HCT116 (cell line): ENCODE measurements around the gene GSTM4. TPM values are rescaled to one million over a fixed set of nuclear protein-coding genes. Genes with fewer than 3 reads are reported as not detected.

Experiments used
- ATAC-seq: fragments of 200-7000 bp; cut with Tn5 transposase; 2 replicates; pipeline ENCODE4 v1.9.1; 2020; ENCODE audit warnings: mild to moderate bottlenecking, moderate library complexity
- BruUV-seq: library from RNA; stranded (reverse); fragments of 400-500 nt; replicated peaks from 2 replicates; lab custom pipeline; 2021; lab: Mats Ljungman, UMichigan
- CTCF ChIA-PET: fragments of 300-600 bp; sonication (Branson Sonifier 250); formaldehyde crosslinking; loops from one replicate; lab custom pipeline; 2021; ENCODE audit warnings: antibody characterized with exemption; lab: Charles Lee
- POLR2A ChIA-PET: fragments of 300-600, 350-600 bp; sonication (Branson Sonifier 250); formaldehyde crosslinking; loops from one replicate; lab custom pipeline; 2021; ENCODE audit warnings: antibody characterized with exemption; lab: Charles Lee
- RAD21 ChIA-PET, 2 experiments: fragments of 300-600 bp; sonication (Branson Sonifier 250); formaldehyde crosslinking; loops; one replicate each; lab custom pipeline; 2023; ENCODE audit warnings: low total read pairs in 2 of 2; ENCODE audit not compliant: uncharacterized antibody in 2 of 2, unreplicated experiment in 2 of 2, low non-redundant PET in 1 of 2; lab: Charles Lee
- DNase-seq: peaks from one replicate; pipeline ENCODE4 v3.0.0-alpha.2; 2010; ENCODE audit warnings: low read depth, low spot score
- H2AFZ ChIP-seq: fragments of 200-600 bp; shearing (Covaris generic), sonication (generic); 2 replicates; pipeline ENCODE4 v1.6.1; 2017; ENCODE audit warnings: low read depth, mixed run types, mixed read lengths, antibody characterized with exemption, low read length; ENCODE audit not compliant: poor library complexity, severe bottlenecking
- H3K27ac ChIP-seq: 2 replicates; pipeline ENCODE4 v1.5.1; 2012; ENCODE audit warnings: low read depth, low read length
- H3K27me3 ChIP-seq: fragments of 200-600 bp; sonication (generic); 2 replicates; pipeline ENCODE4 v1.6.1; 2016; ENCODE audit warnings: mixed run types, low read length, mixed read lengths; ENCODE audit not compliant: insufficient read depth
- H3K36me3 ChIP-seq, 2 experiments: fragments of 200-500 bp in 1 of 2; fragments of 200-600 bp in 1 of 2; sonication (Bioruptor generic) in 1 of 2; sonication (generic) in 1 of 2; 2 replicates each; pipeline versions ENCODE4 v1.5.1 to v1.6.1; 2014 to 2016; ENCODE audit warnings: low read length in 2 of 2, inconsistent platforms in 1 of 2, mixed read lengths in 1 of 2, mixed run types in 1 of 2; ENCODE audit not compliant: insufficient read depth in 2 of 2, control insufficient read depth in 1 of 2
- H3K4me1 ChIP-seq, 2 experiments: fragments of 200-600 bp in 1 of 2; sonication (generic) in 1 of 2; 2 replicates each; pipeline versions ENCODE4 v1.5.1 to v1.6.1; 2012 to 2017; ENCODE audit warnings: low read length in 2 of 2, inconsistent platforms in 1 of 2, mild to moderate bottlenecking in 1 of 2, mixed read lengths in 1 of 2, mixed run types in 1 of 2, moderate library complexity in 1 of 2; ENCODE audit not compliant: insufficient read depth in 2 of 2, control insufficient read depth in 1 of 2
- H3K4me2 ChIP-seq: fragments of 200-600 bp; sonication (generic); 2 replicates; pipeline ENCODE4 v1.6.1; 2017; ENCODE audit warnings: mixed run types, low read length, mixed read lengths
- H3K4me3 ChIP-seq, 2 experiments: fragments of 200-600 bp in 1 of 2; sonication (generic) in 1 of 2; replicated peaks in 1 of 2; 2 replicates each; pipeline ENCODE4 v1.5.1; 2011 to 2016; ENCODE audit warnings: low read length in 2 of 2, control low read depth in 1 of 2, low read depth in 1 of 2, mild to moderate bottlenecking in 1 of 2, mixed read lengths in 1 of 2, mixed run types in 1 of 2
- H3K79me2 ChIP-seq: fragments of 200-600 bp; sonication (generic); 2 replicates; pipeline ENCODE4 v1.6.1; 2017; ENCODE audit warnings: mild to moderate bottlenecking, mixed run types, low read length, moderate library complexity, mixed read lengths; ENCODE audit not compliant: insufficient read depth
- H3K9ac ChIP-seq: fragments of 200-600 bp; sonication (generic); 2 replicates; pipeline ENCODE4 v1.6.1; 2016; ENCODE audit warnings: low read length, mixed read lengths
- H3K9me2 ChIP-seq: fragments of 200-600 bp; sonication (generic), shearing (Covaris generic); 2 replicates; pipeline ENCODE4 v1.6.1; 2017; ENCODE audit warnings: mixed run types, mild to moderate bottlenecking, moderate library complexity; ENCODE audit not compliant: insufficient read depth
- H3K9me3 ChIP-seq, 2 experiments: fragments of 200-500 bp in 1 of 2; fragments of 200-600 bp in 1 of 2; sonication (Bioruptor generic) in 1 of 2; sonication (generic) in 1 of 2; 2 replicates each; pipeline ENCODE4 v1.6.1; 2014 to 2017; ENCODE audit warnings: low read length in 2 of 2, mixed read lengths in 2 of 2, inconsistent platforms in 1 of 2, low read depth in 1 of 2, mild to moderate bottlenecking in 1 of 2, mixed run types in 1 of 2, moderate library complexity in 1 of 2; ENCODE audit not compliant: control insufficient read depth in 1 of 2, insufficient read depth in 1 of 2
- H4K20me1 ChIP-seq: fragments of 200-600 bp; sonication (generic), shearing (Covaris generic); 2 replicates; pipeline ENCODE4 v1.6.1; 2017; ENCODE audit warnings: mixed run types, mild to moderate bottlenecking, moderate library complexity; ENCODE audit not compliant: insufficient read depth
- ATF3 ChIP-seq: IDR thresholded peaks from 2 replicates; pipeline ENCODE4 v1.6.1; 2012
- CBX3 ChIP-seq: IDR thresholded peaks from 2 replicates; pipeline ENCODE4 v1.6.1; 2012; ENCODE audit warnings: low read depth
- CTCF ChIP-seq, 3 experiments: fragments of 200-600 bp in 1 of 3; sonication (generic) in 1 of 3; IDR thresholded peaks in 2 of 3; conservative IDR thresholded peaks in 1 of 3; 2 replicates each; pipeline ENCODE4 v1.5.1; 2012 to 2017; ENCODE audit warnings: low read depth in 2 of 3, low read length in 2 of 3, antibody characterized with exemption in 1 of 3, borderline replicate concordance in 1 of 3, control low read depth in 1 of 3, mild to moderate bottlenecking in 1 of 3, mixed read lengths in 1 of 3, mixed run types in 1 of 3, moderate library complexity in 1 of 3; ENCODE audit not compliant: insufficient read depth in 1 of 3
- EGR1 ChIP-seq: IDR thresholded peaks from 2 replicates; pipeline ENCODE4 v1.6.1; 2012; ENCODE audit warnings: low read depth
- EZH2 ChIP-seq: fragments of 200-600 bp; sonication (generic); IDR thresholded peaks from 2 replicates; pipeline ENCODE4 v1.6.1; 2017; ENCODE audit warnings: antibody characterized with exemption, mixed run types
- FOSL1 ChIP-seq: IDR thresholded peaks from 2 replicates; pipeline ENCODE4 v1.6.1; 2012; ENCODE audit warnings: low read depth
- POLR2A ChIP-seq: IDR thresholded peaks from 2 replicates; pipeline ENCODE4 v1.7.0; 2011; ENCODE audit warnings: borderline replicate concordance; ENCODE audit not compliant: insufficient read depth, insufficient read length; ENCODE audit errors: extremely low read depth
- RAD21 ChIP-seq: IDR thresholded peaks from 2 replicates; pipeline ENCODE4 v1.6.1; 2012; ENCODE audit warnings: low read depth, mild to moderate bottlenecking
- SP1 ChIP-seq: IDR thresholded peaks from 2 replicates; pipeline ENCODE4 v1.6.1; 2012; ENCODE audit warnings: low read depth
- TCF7L2 ChIP-seq: IDR thresholded peaks from 2 replicates; pipeline ENCODE4 v1.7.0; 2011; ENCODE audit warnings: borderline replicate concordance, inconsistent platforms; ENCODE audit not compliant: insufficient read depth, insufficient read length; ENCODE audit errors: extremely low read depth
- YY1 ChIP-seq: IDR thresholded peaks from 2 replicates; pipeline ENCODE4 v1.6.1; 2011; ENCODE audit warnings: low read length, low read depth, moderate library complexity, mild to moderate bottlenecking; ENCODE audit not compliant: insufficient replicate concordance; ENCODE audit errors: extremely low read depth
- intact Hi-C: fragments of 100-400 bp; cut with micrococcal nuclease; formaldehyde crosslinking; loops from 2 replicates; pipeline ENCODE4 v1.10.0; 2022
- total RNA-seq: library from RNA; stranded (reverse); gene quantifications from one replicate; pipeline ENCODE4 v1.2.1, GENCODE V29; 2021; ENCODE audit not compliant: unreplicated experiment
- TF ChIP-seq, protein P1 (sequence below): IDR thresholded peaks from 2 replicates; pipeline ENCODE4 v1.6.1; 2011; ENCODE audit warnings: mild to moderate bottlenecking, low read length, moderate library complexity; ENCODE audit not compliant: insufficient replicate concordance; ENCODE audit errors: extremely low read depth
- TF ChIP-seq, protein P2 (sequence below): IDR thresholded peaks from 2 replicates; pipeline ENCODE4 v1.6.1; 2012

The GSTM4 gene
- total RNA-seq, 1 experiment from 2014 or later, result 15.9 TPM

GRCh38 chr1:109636201-109636952 is 19.5 kb upstream of the GSTM4 start:
- Histone ChIP-seq H4K20me1 (no peaks in the 10 kb centered on the region), H3K9me3 (no peaks in the 10 kb centered on the region), H3K9ac (no peak overlapping the region), H2AFZ (peak overlapping the region; percentile 7), H3K4me2 (peak overlapping the region; percentile 47), H3K36me3 (0 out of 4 replicates have a peak, but pooled peaks cover 0 to 4% of the 10 kb centered on the region in 2 experiments), H3K4me1 (peaks cover 12 to 19% of the 10 kb centered on the region in 2 experiments), H3K27ac (no peak overlapping the region; the same call in 1 of the 2 replicates), H3K79me2 (no peaks in the 10 kb centered on the region), H3K9me2 (no peaks in the 10 kb centered on the region), H3K4me3 (no peak overlapping the region), H3K27me3 (no peaks in the 10 kb centered on the region)
- CTCF ChIA-PET, result interaction anchor here (1.0 to 1.3 kb wide), 4 partner anchors 8 to 90 kb away, joined by 3 to 5 read pairs (median 4); no protein-coding TSS in a partner anchor
- POLR2A ChIA-PET, result interaction anchor here (1.2 to 2.6 kb wide), 3 partner anchors 16 to 348 kb away, joined by 3 to 11 read pairs (median 4); partner anchors contain the start of genes AHCYL1 and GNAI3
- BruUV-seq, result no TSS peak
- DNase-seq (no peak), ATAC-seq (peak; percentile 41; the same call in 1 of the 2 replicates)
- no peak for TF ChIP-seq POLR2A
- no peak for TF ChIP-seq EGR1
- TF ChIP-seq TCF7L2, result no peak
- TF ChIP-seq, protein P1, sequence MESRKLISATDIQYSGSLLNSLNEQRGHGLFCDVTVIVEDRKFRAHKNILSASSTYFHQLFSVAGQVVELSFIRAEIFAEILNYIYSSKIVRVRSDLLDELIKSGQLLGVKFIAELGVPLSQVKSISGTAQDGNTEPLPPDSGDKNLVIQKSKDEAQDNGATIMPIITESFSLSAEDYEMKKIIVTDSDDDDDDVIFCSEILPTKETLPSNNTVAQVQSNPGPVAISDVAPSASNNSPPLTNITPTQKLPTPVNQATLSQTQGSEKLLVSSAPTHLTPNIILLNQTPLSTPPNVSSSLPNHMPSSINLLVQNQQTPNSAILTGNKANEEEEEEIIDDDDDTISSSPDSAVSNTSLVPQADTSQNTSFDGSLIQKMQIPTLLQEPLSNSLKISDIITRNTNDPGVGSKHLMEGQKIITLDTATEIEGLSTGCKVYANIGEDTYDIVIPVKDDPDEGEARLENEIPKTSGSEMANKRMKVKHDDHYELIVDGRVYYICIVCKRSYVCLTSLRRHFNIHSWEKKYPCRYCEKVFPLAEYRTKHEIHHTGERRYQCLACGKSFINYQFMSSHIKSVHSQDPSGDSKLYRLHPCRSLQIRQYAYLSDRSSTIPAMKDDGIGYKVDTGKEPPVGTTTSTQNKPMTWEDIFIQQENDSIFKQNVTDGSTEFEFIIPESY, result no peak
- no peak for TF ChIP-seq RAD21
- no peak for TF ChIP-seq EZH2
- TF ChIP-seq ATF3, result no peak
- no peak for TF ChIP-seq FOSL1
- TF ChIP-seq YY1, result no peak
- TF ChIP-seq CBX3, result no peak
- TF ChIP-seq, protein P2, sequence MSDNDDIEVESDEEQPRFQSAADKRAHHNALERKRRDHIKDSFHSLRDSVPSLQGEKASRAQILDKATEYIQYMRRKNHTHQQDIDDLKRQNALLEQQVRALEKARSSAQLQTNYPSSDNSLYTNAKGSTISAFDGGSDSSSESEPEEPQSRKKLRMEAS, result no peak
- TF ChIP-seq SP1, result no peak
- TF ChIP-seq CTCF (IDR thresholded peaks at IDR 0.05 in 2 of 3, conservative IDR thresholded peaks at IDR 0.05 in 1 of 3; ENCODE audit: borderline replicate concordance in 1 of 3, insufficient read depth in 1 of 3, low read depth in 2 of 3, low read length in 2 of 3), result no peak
- intact Hi-C loops, result no loop called here
- RAD21 ChIA-PET, result no interaction called here
